Activated CD4-positive, alpha-beta T cell treated with anti-CD3 and anti-CD28 coated beads, Interleukin-2, amount 50 U/mL, for 4 hours (primary cell): Measurements from ENCODE around the gene DUOXA2.
"Not testable (repeated sequence)": the region's sequence is repeated elsewhere in the genome, so short reads cannot be mapped to it uniquely, and the experiment has no call there.

ENCODE experiments used
- DNase-seq, 2 experiments: peaks; one replicate each; pipeline ENCODE4 v3.0.0-alpha.2; 2020

DUOXA2 gene

GRCh38 chr15:45114076-45114750 is at the start of gene DUOXA2, which contains the start of gene DUOX2:
Gene DUOXA2, plus strand, starts transcription at chr15:45114326. Its CDS starts 280 bp downstream, at chr15:45114606.
Gene DUOX2, minus strand, starts transcription at chr15:45114172. Its CDS starts 761 bp downstream, at chr15:45113411.
- DNase-seq = no peak

GRCh38 chr15:45064386-45064785 is 49.7 kb upstream of the DUOXA2 start:
- no peak for DNase-seq

DNA sequence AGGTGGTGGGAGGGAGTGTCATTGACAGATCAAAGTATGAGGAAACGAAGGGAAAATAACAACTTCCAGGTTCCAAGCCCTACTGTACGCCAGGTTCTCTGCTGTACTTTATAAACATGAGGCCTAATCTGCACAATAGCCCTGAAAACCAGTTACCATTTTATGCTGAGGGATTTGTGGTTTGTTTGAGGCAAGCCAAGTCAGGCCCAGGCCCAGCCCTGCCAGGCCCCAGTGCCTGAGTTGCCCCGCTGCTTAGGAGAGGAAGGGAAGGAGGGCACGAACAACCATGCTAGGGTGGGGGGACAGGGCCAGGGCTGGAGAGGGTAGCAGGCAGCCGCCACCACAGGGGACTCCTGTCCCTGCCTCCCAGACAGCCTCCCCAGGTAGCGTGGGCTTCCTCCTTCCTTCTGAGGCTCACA is 44.2 kb upstream of the DUOXA2 start:
- not testable (repeated sequence) for DNase-seq

- DNase-seq = not testable (repeated sequence)
Measured at GRCh38 chr15:45073602-45074001, 40.5 kb upstream of the DUOXA2 start.

GRCh38 chr15:45075440-45076320 is 38.4 kb upstream of the DUOXA2 start:
- DNase-seq = not testable (repeated sequence)

GRCh38 chr15:45077391-45077790 is 36.7 kb upstream of the DUOXA2 start:
- not testable (repeated sequence) for DNase-seq

GRCh38 chr15:45079201-45079600 is 34.9 kb upstream of the DUOXA2 start:
- not testable (repeated sequence) for DNase-seq

DNA sequence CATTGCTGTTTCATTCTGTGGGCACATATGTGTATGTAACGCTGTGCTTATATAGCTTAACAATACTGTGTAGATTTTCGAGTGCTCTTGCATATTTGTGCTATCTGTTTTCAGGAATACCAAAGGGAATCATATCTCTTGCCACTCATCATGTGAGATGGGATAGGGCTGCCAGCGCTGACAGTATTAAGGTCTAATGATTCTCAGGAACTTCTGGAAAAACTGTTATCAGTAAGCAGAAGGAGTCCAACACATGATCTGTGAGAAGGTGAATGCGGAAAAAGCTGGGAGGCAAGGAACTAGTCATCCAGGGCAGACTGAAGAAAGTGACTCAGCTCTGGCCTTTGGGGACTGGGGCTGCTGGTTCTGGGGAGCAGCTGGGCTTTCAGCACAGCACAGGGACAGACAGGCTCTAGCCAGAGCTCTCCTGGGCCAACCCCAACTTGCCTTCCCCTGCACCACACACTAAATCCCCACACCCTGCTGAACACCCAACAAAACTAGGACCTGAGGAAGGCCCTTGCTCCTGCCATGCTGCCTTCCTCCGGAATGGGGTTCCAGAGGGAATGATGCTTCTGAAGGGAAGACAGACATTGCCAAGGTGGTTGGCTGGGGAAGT is 34.4 kb upstream of the DUOXA2 start:
- DNase-seq = not testable (repeated sequence)

DNA sequence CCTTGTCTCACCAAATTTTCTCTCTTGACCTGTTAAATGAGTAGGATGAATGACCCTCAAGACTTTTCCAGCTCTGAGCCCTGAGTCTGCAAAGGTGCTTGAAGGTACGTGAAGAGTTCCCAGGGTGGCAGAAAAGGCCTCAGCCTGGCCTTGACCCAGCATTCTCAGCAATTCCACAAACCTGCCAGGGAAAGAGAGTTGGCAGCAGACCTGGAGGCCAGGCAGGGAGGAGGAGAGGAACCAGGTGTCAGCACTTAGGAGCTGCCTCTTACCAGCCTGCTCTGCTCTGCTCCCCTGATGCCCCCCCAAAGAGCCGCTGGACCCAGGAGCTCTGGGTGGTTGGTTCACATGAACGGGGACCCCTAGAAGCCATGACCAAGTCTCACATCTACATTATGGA is 33.5 kb upstream of the DUOXA2 start:
- DNase-seq = not testable (repeated sequence)

DNA sequence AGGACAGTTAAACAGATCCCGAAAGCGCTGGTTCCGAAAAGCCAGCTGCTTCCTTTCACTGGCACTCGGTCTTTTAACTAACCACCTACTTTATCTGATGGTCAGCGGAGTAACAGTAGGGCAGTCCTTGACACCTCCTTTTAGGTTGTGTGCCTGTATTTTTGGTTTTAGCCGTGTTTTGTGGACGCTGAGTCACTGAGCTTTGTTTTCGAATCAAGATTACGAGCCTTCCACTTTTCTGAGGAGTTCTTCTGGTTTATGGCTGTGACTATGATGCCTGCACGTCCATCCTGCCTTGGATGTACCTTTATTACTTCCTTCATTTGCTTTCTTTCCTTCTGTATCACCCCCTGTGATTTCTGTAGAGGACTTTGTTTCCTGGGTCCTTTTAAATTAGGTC is 31.7 kb upstream of the DUOXA2 start:
- not testable (repeated sequence) for DNase-seq

DNA sequence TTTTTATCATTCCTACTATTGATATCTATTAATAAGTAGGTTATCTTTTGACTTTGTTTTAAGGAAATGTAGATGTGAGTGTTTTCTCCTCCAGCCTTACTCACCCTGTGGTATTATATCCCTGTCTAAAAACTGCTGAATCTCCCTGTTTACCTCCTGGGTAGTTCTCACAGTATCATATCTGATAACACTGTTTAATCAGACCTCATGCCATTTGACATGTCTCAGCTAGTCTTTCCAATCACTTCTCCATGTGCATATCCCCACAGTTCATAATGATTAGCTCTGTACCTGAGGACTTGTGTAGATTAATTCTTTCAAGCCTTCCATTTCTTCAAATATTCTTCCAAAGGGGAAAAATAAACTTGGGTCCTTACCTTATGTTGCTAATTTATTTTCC is 30.9 kb upstream of the DUOXA2 start:
- no peak for DNase-seq

GRCh38 chr15:45084163-45084562 is 30.0 kb upstream of the DUOXA2 start:
- no peak for DNase-seq

- DNase-seq = no peak
Measured at GRCh38 chr15:45087513-45087912, 26.6 kb upstream of the DUOXA2 start.

GRCh38 chr15:45088801-45089711 is 25.1 kb upstream of the DUOXA2 start:
- no peak for DNase-seq

DNA sequence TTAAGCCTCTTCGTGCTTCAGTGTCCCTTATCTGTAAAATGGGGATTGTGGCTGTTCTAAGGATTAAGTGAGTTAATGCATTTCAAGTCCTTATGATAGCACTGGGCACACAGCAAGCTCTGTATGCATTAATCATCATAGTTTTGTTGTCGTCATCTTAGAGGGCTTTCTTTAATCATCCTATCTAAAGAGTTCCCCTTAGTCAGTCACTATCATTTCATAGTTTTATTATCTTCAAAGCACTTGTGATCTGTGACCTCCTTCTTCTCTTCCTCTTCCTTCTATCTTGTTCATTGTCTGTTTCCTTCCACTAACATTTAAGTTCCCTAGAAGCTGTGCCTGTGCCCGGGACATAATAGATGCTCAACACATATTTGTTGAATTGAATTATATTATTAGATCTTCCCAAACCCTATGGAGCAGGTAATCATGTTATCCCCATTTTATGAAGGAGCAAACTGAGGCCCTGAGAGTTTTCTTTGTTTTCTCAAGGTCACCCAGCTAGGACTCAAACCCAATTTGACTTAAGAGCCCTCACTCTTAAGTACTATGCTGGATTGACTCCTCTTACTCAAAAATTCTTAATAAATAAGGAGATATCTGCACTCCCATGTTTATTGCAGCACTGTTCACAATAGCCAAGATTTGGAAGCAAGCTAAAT is 24.3 kb upstream of the DUOXA2 start:
- no peak for DNase-seq

DNA sequence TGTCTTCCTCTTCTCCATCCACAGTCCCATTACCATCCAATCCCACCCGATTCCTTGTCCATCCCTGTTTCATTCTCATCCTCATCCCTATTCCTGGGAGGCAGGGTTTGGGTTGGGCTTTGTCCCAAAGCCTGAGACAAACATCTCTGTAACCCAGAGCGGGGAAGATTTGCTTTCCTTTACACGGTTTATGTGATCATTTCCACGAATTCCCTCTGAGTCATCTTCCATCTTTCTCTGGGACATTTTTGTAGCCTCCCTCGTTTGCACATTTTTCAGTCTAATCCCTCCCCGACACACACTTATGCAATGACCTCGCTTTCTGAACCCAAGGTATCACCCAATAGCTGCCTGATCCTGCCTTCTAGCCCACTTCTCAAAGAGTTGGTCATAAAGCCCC is 23.0 kb upstream of the DUOXA2 start:
- DNase-seq = no peak

GRCh38 chr15:45091576-45091975 is 22.6 kb upstream of the DUOXA2 start:
- DNase-seq = no peak

GRCh38 chr15:45093013-45093412 is 21.1 kb upstream of the DUOXA2 start:
- no peak for DNase-seq

- DNase-seq = no peak
Measured at GRCh38 chr15:45093622-45094357, 20.3 kb upstream of the DUOXA2 start.

GRCh38 chr15:45094358-45094730 is 19.8 kb upstream of the DUOXA2 start:
- DNase-seq = no peak

GRCh38 chr15:45095661-45096060 is 18.5 kb upstream of the DUOXA2 start:
- DNase-seq = no peak
